ENCODE measurements around the gene RAB11A.

GRCh38 chr15:65833501-65834205 lies 35.6 kb upstream of the RAB11A start:
- TF ChIP-seq, protein P1, sequence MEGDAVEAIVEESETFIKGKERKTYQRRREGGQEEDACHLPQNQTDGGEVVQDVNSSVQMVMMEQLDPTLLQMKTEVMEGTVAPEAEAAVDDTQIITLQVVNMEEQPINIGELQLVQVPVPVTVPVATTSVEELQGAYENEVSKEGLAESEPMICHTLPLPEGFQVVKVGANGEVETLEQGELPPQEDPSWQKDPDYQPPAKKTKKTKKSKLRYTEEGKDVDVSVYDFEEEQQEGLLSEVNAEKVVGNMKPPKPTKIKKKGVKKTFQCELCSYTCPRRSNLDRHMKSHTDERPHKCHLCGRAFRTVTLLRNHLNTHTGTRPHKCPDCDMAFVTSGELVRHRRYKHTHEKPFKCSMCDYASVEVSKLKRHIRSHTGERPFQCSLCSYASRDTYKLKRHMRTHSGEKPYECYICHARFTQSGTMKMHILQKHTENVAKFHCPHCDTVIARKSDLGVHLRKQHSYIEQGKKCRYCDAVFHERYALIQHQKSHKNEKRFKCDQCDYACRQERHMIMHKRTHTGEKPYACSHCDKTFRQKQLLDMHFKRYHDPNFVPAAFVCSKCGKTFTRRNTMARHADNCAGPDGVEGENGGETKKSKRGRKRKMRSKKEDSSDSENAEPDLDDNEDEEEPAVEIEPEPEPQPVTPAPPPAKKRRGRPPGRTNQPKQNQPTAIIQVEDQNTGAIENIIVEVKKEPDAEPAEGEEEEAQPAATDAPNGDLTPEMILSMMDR (IDR thresholded peaks at IDR 0.05), result no peak
- TF ChIP-seq POLR2A (IDR thresholded peaks at IDR 0.05), result no peak
